Measurements from ENCODE around the gene FIS1.

GRCh38 chr7:101231644-101232043 is 13.2 kb downstream of the FIS1 start:
- TF ChIP-seq CTCF (IDR thresholded peaks at IDR 0.05) = no peak
- TF ChIP-seq POLR2A (IDR thresholded peaks at IDR 0.05) = no peak
- no peak for TF ChIP-seq POLR2AphosphoS5 (IDR thresholded peaks at IDR 0.05)
